T47D (cell line): ENCODE data around the gene SLC33A1.
A peak's percentile ranks its signal among the peaks of the same experiment; 100 is the strongest.

Experiments
- DNase-seq, 2 experiments: peaks; one replicate each; pipeline versions ENCODE4 v3.0.0 to v3.0.0-alpha.2; 2011 to 2012; ENCODE audit warnings: low read depth in 1 of 2, low spot score in 1 of 2
- JUND ChIP-seq: IDR thresholded peaks from 2 replicates; pipeline ENCODE4 v1.6.1; 2012; ENCODE audit warnings: low read depth
- in situ Hi-C: cut with HindIII; loops from 2 replicates; pipeline ENCODE4 v1.10.0; 2016; ENCODE audit warnings: low sequenced_read_pairs, low pct_unique_long_range_greater_than_20kb

SLC33A1 gene

GRCh38 chr3:155805802-155806618, 48.2 kb downstream of the SLC33A1 start, which contains the start of gene C3orf33:
TSS of gene C3orf33 (minus strand) at chr3:155806278. CDS start at chr3:155806252, 26 bp downstream.
- peak; percentile 74 to 82 for DNase-seq
- TF ChIP-seq JUND: no peak
- in situ Hi-C loops: no loop called here

DNA sequence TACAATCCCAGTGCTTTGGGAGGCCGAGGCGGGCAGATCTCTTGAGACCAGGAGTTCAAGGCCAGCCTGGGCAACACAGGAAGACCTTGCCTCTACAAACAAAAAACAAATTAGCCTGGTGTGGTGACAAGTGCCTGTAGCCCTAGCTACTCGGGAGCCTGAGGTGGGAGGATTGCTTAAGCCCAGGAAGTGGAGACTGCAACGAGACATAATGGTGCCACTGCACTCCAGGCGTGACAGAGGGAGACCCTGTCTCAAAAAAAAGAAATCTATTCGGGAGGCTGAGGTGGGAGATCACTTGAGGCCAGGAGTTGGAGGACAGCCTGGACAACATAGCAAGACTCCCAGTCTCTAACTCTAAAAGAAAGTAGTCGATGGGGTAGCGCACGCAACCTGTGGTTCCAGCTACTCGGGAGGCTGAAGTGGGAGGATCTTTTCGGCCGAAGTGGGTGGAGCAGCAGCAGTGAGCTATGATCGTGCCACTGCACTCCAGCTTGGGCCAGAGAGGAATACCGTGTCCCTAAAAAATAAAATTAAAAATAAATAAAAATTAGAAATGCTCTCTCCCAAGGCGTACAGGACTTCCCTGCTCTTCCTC, 48.9 kb downstream of the SLC33A1 start:
- no peak for TF ChIP-seq JUND
- DNase-seq: peak in 1 of 2 experiments; percentile 65
- in situ Hi-C loops: no loop called here

DNA sequence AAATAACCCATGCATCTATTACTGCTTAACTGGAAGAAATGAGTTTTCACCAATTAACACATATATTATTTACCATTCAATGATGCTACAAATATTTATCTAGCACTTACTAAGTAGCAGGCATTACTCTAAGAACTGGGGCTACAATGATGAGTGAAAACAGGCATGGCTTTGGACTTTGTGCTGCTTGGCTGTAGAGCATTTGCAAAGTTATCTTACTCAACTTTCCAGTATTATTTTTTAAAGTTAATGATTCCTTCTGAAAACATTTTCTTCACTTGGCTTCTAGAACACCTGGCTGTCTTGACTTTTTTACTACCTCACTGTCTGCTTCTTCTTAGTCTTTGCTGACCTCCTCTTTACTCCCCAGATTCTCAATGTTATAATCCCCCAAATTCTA, 49.9 kb downstream of the SLC33A1 start:
- no peak for DNase-seq
- no peak for TF ChIP-seq JUND
- in situ Hi-C loops: no loop called here

DNA sequence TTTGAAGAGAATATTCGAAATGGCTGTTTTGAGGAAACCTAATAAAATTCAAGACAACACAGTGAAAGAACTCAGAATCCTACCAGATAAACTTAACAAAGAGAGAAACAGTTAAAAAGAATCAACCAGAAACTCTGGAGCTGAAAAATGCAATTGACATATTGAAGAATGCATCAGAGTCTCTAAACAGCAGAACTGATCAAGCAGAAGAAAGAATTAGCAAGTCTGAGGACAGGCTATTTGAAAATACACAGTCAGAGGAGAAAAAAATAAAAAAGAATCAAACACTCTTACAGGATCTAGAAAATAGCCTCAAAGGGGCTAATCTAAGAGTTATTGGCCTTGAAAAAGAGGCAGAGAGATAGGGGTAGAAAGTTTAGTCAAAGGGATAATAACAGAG, 61.7 kb downstream of the SLC33A1 start:
- in situ Hi-C loops: no loop called here
- no peak for TF ChIP-seq JUND

DNA sequence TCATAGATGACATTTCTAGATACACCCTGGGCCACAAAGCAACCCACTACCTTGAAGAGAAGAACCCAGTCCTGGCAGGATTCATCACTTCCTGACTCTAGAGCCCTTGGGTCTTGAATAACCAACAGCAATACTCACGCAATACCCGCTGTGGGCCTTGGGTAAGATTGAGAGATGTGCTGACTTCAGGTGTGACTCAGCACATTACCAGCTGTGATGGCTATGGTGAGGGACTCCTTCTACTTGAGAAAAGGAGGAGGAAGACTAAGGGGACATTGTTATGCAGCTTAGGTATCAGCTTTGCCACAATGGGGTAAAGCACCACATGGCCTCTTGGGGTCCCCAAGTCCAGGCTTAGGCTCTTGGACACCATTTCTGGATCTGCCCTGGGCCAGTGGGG, 63.0 kb downstream of the SLC33A1 start:
- peak in 1 of 2 experiments; percentile 46 for DNase-seq
- no peak for TF ChIP-seq JUND
- in situ Hi-C loops: no loop called here

More for the DNA sequence above, 61.7 kb downstream of the SLC33A1 start:
- no peak for DNase-seq

DNA sequence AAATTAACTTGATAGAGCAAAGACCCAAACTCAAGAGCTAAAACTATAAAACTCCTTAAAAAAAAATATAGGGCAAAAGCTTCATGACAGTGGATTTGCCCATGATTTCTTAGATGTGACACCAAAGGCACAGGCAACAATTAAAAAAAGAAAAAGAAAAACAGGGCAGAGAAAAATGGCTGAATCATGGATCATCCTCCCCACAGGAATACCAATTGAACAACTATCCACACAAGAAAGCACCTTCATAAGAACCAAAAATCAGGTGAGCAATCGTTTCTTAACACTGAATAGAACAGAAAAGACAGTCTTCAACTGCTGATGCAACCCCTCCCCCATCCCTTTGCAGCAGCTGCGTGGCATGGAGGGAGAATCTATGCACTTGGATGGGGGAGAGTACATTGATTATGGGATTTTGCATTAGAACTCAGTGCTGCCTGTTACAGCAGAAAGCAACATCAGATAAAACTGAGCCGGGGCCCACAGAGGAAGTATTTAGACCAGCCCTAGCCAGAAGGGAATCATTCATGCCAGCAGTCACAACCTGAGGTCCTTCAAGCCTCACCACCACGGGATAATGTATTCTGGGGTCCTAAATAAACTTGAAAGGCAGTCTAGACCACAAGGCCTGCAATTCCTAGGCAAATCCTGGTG, 63.8 kb downstream of the SLC33A1 start:
- TF ChIP-seq JUND: no peak
- in situ Hi-C loops: no loop called here
- no peak for DNase-seq

DNA sequence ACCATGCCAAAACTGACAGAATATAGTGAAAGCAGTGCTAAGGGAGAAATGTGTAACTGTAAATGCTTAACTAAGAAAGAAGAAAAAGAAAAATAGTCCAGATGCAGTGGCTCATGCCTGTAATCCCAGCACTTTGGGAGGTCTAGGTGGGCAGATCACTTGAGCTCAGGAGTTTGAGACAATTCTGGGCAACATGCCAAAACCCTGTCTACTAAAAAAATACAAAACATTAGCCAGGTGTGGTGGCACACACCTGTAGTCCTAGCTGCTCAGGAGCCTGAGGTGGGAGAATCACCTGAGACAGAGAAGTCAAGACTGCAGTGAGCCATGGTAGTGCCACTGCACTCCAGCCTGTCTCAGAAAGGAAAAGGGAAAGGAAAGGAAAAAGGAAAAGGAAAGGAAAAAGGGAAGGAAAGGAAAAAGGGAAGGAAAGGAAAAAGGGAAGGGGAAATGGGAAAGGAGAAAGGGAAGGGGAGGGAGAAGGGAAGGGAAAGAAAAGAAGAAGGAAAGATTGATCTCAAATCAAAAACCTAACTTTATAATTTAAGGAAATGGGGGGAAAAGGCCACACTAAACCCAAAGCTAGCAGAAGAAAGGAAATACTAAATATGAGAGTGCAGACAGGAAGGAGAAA, 68.4 kb downstream of the SLC33A1 start:
- in situ Hi-C loops: no loop called here
- no peak for TF ChIP-seq JUND
- DNase-seq: no peak

GRCh38 chr3:155782390-155782953, 71.8 kb downstream of the SLC33A1 start:
- in situ Hi-C loops: no loop called here
- peak in 1 of 2 experiments; percentile 90 for DNase-seq
- TF ChIP-seq JUND: no peak

DNA sequence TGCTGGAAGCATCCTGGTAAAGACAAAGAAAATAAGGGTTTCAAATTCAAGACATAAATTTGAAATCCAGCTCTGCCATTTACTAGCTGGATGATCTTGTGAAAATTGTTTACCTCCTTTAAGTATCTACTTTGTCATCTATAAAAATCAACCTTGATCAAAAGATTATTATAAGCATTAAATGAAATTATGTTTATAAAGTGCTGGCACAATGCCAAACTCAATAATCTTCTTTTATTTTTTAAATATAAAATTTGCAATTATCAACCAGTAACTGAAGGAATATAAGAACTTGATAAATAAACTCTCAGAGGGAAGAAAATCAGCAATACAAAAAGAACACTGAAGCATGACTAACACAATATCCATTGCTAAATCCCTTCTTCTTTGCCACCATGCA, 73.9 kb downstream of the SLC33A1 start:
- DNase-seq: no peak
- in situ Hi-C loops: no loop called here
- no peak for TF ChIP-seq JUND

- TF ChIP-seq JUND: no peak
- no peak for DNase-seq
- in situ Hi-C loops: no loop called here
Measured at GRCh38 chr3:155778462-155778861, 75.8 kb downstream of the SLC33A1 start.

GRCh38 chr3:155772801-155773200, 81.4 kb downstream of the SLC33A1 start:
- in situ Hi-C loops: no loop called here

GRCh38 chr3:155771126-155771525, 83.1 kb downstream of the SLC33A1 start:
- no peak for TF ChIP-seq JUND
- DNase-seq: no peak
- in situ Hi-C loops: no loop called here

More at GRCh38 chr3:155772801-155773200, 81.4 kb downstream of the SLC33A1 start:
- DNase-seq: no peak
- no peak for TF ChIP-seq JUND
